Measurements from ENCODE around the gene THADA.

THADA gene

DNA sequence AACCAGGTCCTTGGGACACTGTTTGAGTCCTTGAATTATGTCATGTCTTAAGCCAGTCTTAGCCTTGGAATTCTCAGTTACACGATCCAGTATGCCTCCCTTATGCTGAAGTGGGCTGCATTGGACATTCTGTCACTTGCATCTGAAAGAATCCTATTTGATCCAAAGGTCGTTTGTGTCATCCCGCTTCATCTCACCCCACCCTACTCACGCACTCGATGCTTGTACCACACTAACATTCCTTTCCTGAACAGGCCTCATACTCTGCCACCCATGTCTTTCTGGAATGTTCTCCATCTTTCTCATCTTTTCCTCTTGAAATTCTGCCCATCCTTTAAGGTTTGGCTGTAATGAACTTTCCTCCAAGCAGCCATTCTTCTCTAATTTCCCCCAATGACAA, 341.5 kb downstream of the THADA start:
- Histone ChIP-seq H3K9me3 (ENCODE audit: control insufficient read depth in 2 of 2, low read length in 2 of 2) (no peaks in the 10 kb centered on the region), H3K27me3 (ENCODE audit: control insufficient read depth in 2 of 2, insufficient read depth in 2 of 2, low read length in 2 of 2) (no peaks in the 10 kb centered on the region), H3K27ac (ENCODE audit: low read depth in 2 of 2, low read length in 2 of 2) (no peak overlapping the region), H3K9ac (ENCODE audit: low read depth in 1 of 2, low read length in 2 of 2) (no peak overlapping the region), H3K36me3 (ENCODE audit: control insufficient read depth in 2 of 2, insufficient read depth in 2 of 2, low read length in 2 of 2) (no peaks in the 10 kb centered on the region), H3K4me1 (ENCODE audit: control insufficient read depth in 2 of 2, insufficient read depth in 2 of 2, low read length in 2 of 2) (peaks cover 0 to 8% of the 10 kb centered on the region in 2 donors), H3K4me3 (ENCODE audit: low read length in 2 of 2) (no peak overlapping the region)

DNA sequence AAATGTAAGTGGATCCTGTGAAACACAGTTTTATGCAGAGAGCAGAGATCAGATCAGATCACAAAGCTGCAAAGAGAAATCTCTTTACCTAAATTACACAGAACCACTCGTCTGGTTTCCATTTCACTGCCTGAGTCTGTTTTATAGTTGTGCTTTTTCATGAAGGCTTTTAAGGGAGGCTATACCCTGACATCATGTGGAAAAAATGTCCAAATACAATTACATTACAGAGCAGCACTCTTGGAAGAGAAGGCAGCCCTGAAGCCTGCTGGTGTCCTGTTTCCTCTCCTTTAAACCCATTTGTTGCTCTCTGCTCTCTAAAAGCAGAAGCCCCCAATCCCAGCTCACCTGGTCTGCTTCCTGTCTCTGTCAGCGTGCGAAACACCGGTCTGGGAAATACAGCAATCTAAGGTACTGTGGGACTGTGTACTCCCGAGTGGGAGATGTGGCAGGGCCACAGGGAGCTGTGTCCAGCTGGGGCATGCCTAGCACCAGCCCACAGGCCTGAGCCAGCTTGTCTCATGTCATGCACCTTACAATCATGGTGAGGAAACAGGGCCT, 344.6 kb downstream of the THADA start:
- Histone ChIP-seq H3K9ac (ENCODE audit: low read depth in 1 of 2, low read length in 2 of 2) (peak overlapping the region in 1 of 2 donors; percentile 29), H3K4me1 (ENCODE audit: control insufficient read depth in 2 of 2, insufficient read depth in 2 of 2, low read length in 2 of 2) (peaks cover 0 to 8% of the 10 kb centered on the region in 2 donors), H3K27me3 (ENCODE audit: control insufficient read depth in 2 of 2, insufficient read depth in 2 of 2, low read length in 2 of 2) (no peaks in the 10 kb centered on the region), H3K36me3 (ENCODE audit: control insufficient read depth in 2 of 2, insufficient read depth in 2 of 2, low read length in 2 of 2) (no peaks in the 10 kb centered on the region), H3K27ac (ENCODE audit: low read depth in 2 of 2, low read length in 2 of 2) (peak overlapping the region; percentile 65 to 80), H3K9me3 (ENCODE audit: control insufficient read depth in 2 of 2, low read length in 2 of 2) (no peaks in the 10 kb centered on the region), H3K4me3 (ENCODE audit: low read length in 2 of 2) (no peak overlapping the region)

GRCh38 chr2:43250015-43250414, 345.8 kb downstream of the THADA start:
- H3K4me1 ChIP-seq (ENCODE audit: control insufficient read depth in 2 of 2, insufficient read depth in 2 of 2, low read length in 2 of 2), result peaks cover 0 to 8% of the 10 kb centered on the region in 2 donors
- no peaks in the 10 kb centered on the region for H3K36me3 ChIP-seq (ENCODE audit: control insufficient read depth in 2 of 2, insufficient read depth in 2 of 2, low read length in 2 of 2)
- no peaks in the 10 kb centered on the region for H3K9me3 ChIP-seq (ENCODE audit: control insufficient read depth in 2 of 2, low read length in 2 of 2)
- no peaks in the 10 kb centered on the region for H3K27me3 ChIP-seq (ENCODE audit: control insufficient read depth in 2 of 2, insufficient read depth in 2 of 2, low read length in 2 of 2)
- H3K27ac ChIP-seq (ENCODE audit: low read depth in 2 of 2, low read length in 2 of 2), result no peak overlapping the region
- H3K4me3 ChIP-seq (ENCODE audit: low read length in 2 of 2), result no peak overlapping the region
- H3K9ac ChIP-seq (ENCODE audit: low read depth in 1 of 2, low read length in 2 of 2), result no peak overlapping the region

DNA sequence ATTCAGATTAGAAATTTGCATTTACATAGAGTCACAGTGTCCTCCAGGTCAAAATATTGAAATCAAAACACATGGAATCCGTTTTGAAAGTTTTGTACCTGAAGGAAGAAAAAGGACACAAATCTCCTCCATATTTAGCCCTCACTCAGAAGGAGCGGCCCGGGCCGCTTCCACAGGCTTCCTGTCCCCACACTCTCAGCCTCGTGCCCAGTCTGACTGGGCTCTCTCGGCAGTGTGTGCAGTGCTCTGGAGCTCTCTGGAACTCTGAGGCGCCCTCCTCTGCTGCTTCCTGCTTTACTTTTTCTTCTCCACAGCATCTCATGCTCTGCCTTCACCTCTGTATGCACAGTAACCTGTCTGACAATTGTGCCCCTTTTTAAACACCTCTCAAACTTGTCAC, 347.2 kb downstream of the THADA start:
- no peaks in the 10 kb centered on the region for H3K9me3 ChIP-seq (ENCODE audit: control insufficient read depth in 2 of 2, low read length in 2 of 2)
- H3K4me3 ChIP-seq (ENCODE audit: low read length in 2 of 2), result no peak overlapping the region
- no peak overlapping the region for H3K9ac ChIP-seq (ENCODE audit: low read depth in 1 of 2, low read length in 2 of 2)
- no peak overlapping the region for H3K27ac ChIP-seq (ENCODE audit: low read depth in 2 of 2, low read length in 2 of 2)
- H3K27me3 ChIP-seq (ENCODE audit: control insufficient read depth in 2 of 2, insufficient read depth in 2 of 2, low read length in 2 of 2), result no peaks in the 10 kb centered on the region
- H3K4me1 ChIP-seq (ENCODE audit: control insufficient read depth in 2 of 2, insufficient read depth in 2 of 2, low read length in 2 of 2), result peaks cover 0 to 8% of the 10 kb centered on the region in 2 donors
- H3K36me3 ChIP-seq (ENCODE audit: control insufficient read depth in 2 of 2, insufficient read depth in 2 of 2, low read length in 2 of 2), result peaks cover 0 to 3% of the 10 kb centered on the region in 2 donors

DNA sequence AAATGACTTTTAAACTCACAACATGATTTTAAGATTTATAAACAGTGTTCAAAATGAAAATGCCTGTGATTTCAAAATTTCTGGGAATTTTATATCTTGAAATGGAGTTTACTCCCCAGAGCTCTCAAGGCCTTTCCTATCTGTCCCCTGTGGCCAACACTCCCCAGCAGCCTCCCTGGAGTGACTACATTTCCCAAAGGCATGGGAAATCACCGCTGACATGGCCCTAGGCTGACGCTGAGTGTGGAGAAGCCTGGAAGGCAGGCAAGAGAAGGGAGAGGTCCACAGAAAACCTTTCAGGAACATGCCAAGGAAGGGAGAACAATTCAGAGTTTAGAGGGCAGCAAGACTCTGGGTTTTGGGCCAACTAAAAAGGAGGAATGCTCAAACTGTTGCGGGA, 349.2 kb downstream of the THADA start:
- Histone ChIP-seq H3K36me3 (ENCODE audit: control insufficient read depth in 2 of 2, insufficient read depth in 2 of 2, low read length in 2 of 2) (peaks cover 0 to 3% of the 10 kb centered on the region in 2 donors), H3K27ac (ENCODE audit: low read depth in 2 of 2, low read length in 2 of 2) (no peak overlapping the region), H3K9me3 (ENCODE audit: control insufficient read depth in 2 of 2, low read length in 2 of 2) (no peaks in the 10 kb centered on the region), H3K27me3 (ENCODE audit: control insufficient read depth in 2 of 2, insufficient read depth in 2 of 2, low read length in 2 of 2) (no peaks in the 10 kb centered on the region), H3K4me3 (ENCODE audit: low read length in 2 of 2) (no peak overlapping the region), H3K9ac (ENCODE audit: low read depth in 1 of 2, low read length in 2 of 2) (no peak overlapping the region), H3K4me1 (ENCODE audit: control insufficient read depth in 2 of 2, insufficient read depth in 2 of 2, low read length in 2 of 2) (peaks cover 0 to 8% of the 10 kb centered on the region in 2 donors)

GRCh38 chr2:43241558-43241957, 354.3 kb downstream of the THADA start:
- H3K36me3 ChIP-seq (ENCODE audit: control insufficient read depth in 2 of 2, insufficient read depth in 2 of 2, low read length in 2 of 2), result peaks cover 0 to 3% of the 10 kb centered on the region in 2 donors
- H3K27me3 ChIP-seq (ENCODE audit: control insufficient read depth in 2 of 2, insufficient read depth in 2 of 2, low read length in 2 of 2), result no peaks in the 10 kb centered on the region
- H3K27ac ChIP-seq (ENCODE audit: low read depth in 2 of 2, low read length in 2 of 2), result no peak overlapping the region
- no peaks in the 10 kb centered on the region for H3K4me1 ChIP-seq (ENCODE audit: control insufficient read depth in 2 of 2, insufficient read depth in 2 of 2, low read length in 2 of 2)
- no peak overlapping the region for H3K4me3 ChIP-seq (ENCODE audit: low read length in 2 of 2)
- no peak overlapping the region for H3K9ac ChIP-seq (ENCODE audit: low read depth in 1 of 2, low read length in 2 of 2)
- H3K9me3 ChIP-seq (ENCODE audit: control insufficient read depth in 2 of 2, low read length in 2 of 2), result no peaks in the 10 kb centered on the region

GRCh38 chr2:43240766-43241150, 355.1 kb downstream of the THADA start:
- Histone ChIP-seq H3K27ac (ENCODE audit: low read depth in 2 of 2, low read length in 2 of 2) (peak overlapping the region; percentile 25 to 72), H3K9me3 (ENCODE audit: control insufficient read depth in 2 of 2, low read length in 2 of 2) (no peaks in the 10 kb centered on the region), H3K36me3 (ENCODE audit: control insufficient read depth in 2 of 2, insufficient read depth in 2 of 2, low read length in 2 of 2) (peaks cover 0 to 3% of the 10 kb centered on the region in 2 donors), H3K4me1 (ENCODE audit: control insufficient read depth in 2 of 2, insufficient read depth in 2 of 2, low read length in 2 of 2) (no peaks in the 10 kb centered on the region), H3K27me3 (ENCODE audit: control insufficient read depth in 2 of 2, insufficient read depth in 2 of 2, low read length in 2 of 2) (no peaks in the 10 kb centered on the region), H3K4me3 (ENCODE audit: low read length in 2 of 2) (no peak overlapping the region), H3K9ac (ENCODE audit: low read depth in 1 of 2, low read length in 2 of 2) (no peak overlapping the region)

- H3K4me3 ChIP-seq (ENCODE audit: low read length in 2 of 2), result no peak overlapping the region
- H3K27ac ChIP-seq (ENCODE audit: low read depth in 2 of 2, low read length in 2 of 2), result peak overlapping the region; percentile 25 to 72
- peaks cover 0 to 3% of the 10 kb centered on the region in 2 donors for H3K36me3 ChIP-seq (ENCODE audit: control insufficient read depth in 2 of 2, insufficient read depth in 2 of 2, low read length in 2 of 2)
- no peaks in the 10 kb centered on the region for H3K9me3 ChIP-seq (ENCODE audit: control insufficient read depth in 2 of 2, low read length in 2 of 2)
- H3K9ac ChIP-seq (ENCODE audit: low read depth in 1 of 2, low read length in 2 of 2), result no peak overlapping the region
- no peaks in the 10 kb centered on the region for H3K27me3 ChIP-seq (ENCODE audit: control insufficient read depth in 2 of 2, insufficient read depth in 2 of 2, low read length in 2 of 2)
- H3K4me1 ChIP-seq (ENCODE audit: control insufficient read depth in 2 of 2, insufficient read depth in 2 of 2, low read length in 2 of 2), result no peaks in the 10 kb centered on the region
These were observed 355.7 kb downstream of the THADA start for GRCh38 chr2:43239981-43240765.

DNA sequence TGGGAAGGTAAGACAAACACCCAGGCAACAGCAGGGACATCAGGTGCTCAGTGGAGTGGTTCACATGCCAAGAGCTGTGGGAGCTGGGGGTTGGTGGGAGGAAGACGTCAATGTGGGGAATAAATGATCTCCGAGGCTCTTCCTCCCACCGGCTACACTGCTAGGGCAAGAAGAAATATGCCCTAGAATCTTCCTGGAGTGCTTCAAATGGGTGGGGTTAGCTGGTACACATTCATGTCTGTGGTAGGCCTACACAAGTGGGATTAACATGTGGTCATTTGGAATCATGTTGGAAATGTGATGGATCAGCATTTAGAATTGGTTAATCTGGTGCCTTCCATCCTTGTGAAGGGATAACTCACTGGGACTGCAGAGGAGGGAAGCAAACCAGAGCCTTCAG, 357.0 kb downstream of the THADA start:
- no peak overlapping the region for H3K27ac ChIP-seq (ENCODE audit: low read depth in 2 of 2, low read length in 2 of 2)
- no peaks in the 10 kb centered on the region for H3K27me3 ChIP-seq (ENCODE audit: control insufficient read depth in 2 of 2, insufficient read depth in 2 of 2, low read length in 2 of 2)
- no peak overlapping the region for H3K9ac ChIP-seq (ENCODE audit: low read depth in 1 of 2, low read length in 2 of 2)
- no peaks in the 10 kb centered on the region for H3K9me3 ChIP-seq (ENCODE audit: control insufficient read depth in 2 of 2, low read length in 2 of 2)
- no peaks in the 10 kb centered on the region for H3K4me1 ChIP-seq (ENCODE audit: control insufficient read depth in 2 of 2, insufficient read depth in 2 of 2, low read length in 2 of 2)
- no peaks in the 10 kb centered on the region for H3K36me3 ChIP-seq (ENCODE audit: control insufficient read depth in 2 of 2, insufficient read depth in 2 of 2, low read length in 2 of 2)
- no peak overlapping the region for H3K4me3 ChIP-seq (ENCODE audit: low read length in 2 of 2)

DNA sequence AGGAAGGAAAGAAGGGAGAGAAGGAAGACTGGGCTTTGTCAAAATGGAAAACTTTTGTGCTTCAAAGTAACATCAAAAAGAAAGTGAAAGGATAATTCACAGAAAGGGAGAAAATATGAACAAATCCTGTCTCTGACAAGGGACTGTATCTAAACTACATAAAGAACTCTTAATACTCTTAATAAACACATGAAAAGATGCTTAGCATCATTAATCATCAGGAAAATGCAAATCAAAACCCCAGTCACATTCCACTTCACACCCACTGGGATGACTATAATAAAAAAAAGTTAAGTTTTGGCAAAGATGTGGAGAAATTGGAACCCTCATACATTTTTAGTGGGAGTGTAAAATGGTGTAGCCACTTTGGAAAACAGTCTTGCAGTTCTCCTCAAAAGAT, 357.7 kb downstream of the THADA start:
- Histone ChIP-seq H3K9ac (ENCODE audit: low read depth in 1 of 2, low read length in 2 of 2) (no peak overlapping the region), H3K9me3 (ENCODE audit: control insufficient read depth in 2 of 2, low read length in 2 of 2) (no peaks in the 10 kb centered on the region), H3K36me3 (ENCODE audit: control insufficient read depth in 2 of 2, insufficient read depth in 2 of 2, low read length in 2 of 2) (no peaks in the 10 kb centered on the region), H3K27me3 (ENCODE audit: control insufficient read depth in 2 of 2, insufficient read depth in 2 of 2, low read length in 2 of 2) (no peaks in the 10 kb centered on the region), H3K27ac (ENCODE audit: low read depth in 2 of 2, low read length in 2 of 2) (no peak overlapping the region), H3K4me1 (ENCODE audit: control insufficient read depth in 2 of 2, insufficient read depth in 2 of 2, low read length in 2 of 2) (no peaks in the 10 kb centered on the region), H3K4me3 (ENCODE audit: low read length in 2 of 2) (no peak overlapping the region)
